ENCODE data around the gene CRYGD. TPM values are rescaled to one million over a fixed set of nuclear protein-coding genes. Genes with fewer than 3 reads are reported as not detected.

The CRYGD gene
- total RNA-seq, 1 donor from 2014 or later: not detected

GRCh38 chr2:208096080-208096479, 28.2 kb downstream of the CRYGD start:
- ATAC-seq (no peak), DNase-seq (no peak)
- intact Hi-C loops (cut with micrococcal nuclease): no loop called here

DNA sequence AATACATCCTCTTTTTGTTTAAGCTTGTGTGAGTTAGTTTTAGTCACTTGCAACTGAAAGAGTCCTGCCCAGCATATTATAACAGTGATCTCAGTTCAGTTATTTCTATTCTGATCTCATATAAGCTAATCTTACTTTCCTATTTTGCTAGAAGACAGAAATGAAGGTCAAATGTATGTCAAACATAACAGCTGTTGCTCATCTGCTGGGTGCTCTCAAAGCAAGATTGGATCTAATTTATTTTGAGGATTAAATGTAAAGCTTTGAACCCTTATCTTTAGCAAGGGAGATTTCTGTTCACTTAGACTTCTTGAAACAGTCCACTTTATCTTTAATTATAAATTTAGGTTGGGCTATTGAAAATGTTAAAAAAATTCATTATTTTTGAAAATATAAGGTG, 31.2 kb downstream of the CRYGD start:
- ATAC-seq (no peak), DNase-seq (no peak)
- intact Hi-C loops (cut with micrococcal nuclease): no loop called here

DNA sequence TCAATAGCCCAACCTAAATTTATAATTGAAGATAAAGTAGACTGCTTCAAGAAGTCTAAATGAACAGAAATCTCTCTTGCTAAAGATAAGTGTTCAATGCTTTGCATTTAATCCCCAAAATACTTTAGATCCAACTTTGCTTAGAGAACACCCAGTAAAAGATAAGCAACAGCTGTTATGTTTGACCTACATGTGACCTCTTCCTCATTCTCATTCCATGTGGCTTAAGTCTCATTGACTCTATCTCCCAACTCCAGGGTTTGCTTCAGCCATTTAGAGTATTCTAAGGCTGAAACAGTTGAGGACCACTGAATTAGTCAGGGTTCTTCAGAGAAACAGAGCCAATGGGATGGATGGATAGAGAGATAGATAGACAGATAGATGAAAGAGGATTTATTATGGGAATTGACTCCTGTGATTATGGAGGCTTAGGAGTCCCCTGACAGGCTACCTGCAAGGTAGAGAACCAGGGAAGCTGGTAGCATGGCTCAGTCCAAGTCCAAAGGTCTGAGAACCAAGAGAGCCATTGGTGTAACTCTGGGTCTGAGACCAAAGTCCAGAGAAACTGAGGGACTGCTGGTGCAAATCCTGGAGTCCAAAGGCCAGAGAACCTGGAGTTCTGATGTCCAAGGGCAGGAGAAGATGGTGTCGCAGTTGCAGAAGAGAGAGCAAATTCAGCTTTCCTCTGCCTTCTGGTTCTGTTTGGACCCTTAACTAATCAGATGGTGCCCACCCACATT, 32.1 kb downstream of the CRYGD start:
- ATAC-seq (no peak), DNase-seq (no peak)
- intact Hi-C loops (cut with micrococcal nuclease): no loop called here

DNA sequence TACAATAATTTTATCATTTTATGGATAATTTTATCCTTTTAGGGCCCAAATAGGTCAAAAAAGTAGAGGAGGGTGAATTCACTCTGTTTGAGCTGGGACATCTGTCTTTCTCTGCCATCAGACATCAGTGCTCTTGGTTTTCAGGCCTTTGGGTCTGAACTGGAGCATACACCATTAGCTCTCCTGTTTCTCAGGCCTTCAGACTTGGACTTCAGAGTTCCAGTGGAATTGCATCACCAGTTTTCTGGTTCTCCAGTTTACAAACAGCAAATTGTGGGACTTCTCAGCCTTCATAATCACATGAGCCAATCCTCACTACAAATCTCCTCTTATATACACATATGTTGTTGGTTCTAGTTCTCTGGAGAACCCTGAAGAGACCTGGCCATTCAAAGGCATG, 33.9 kb downstream of the CRYGD start:
- intact Hi-C loops (cut with micrococcal nuclease): no loop called here
- DNase-seq (no peak), ATAC-seq (no peak)

GRCh38 chr2:208086029-208086428, 38.3 kb downstream of the CRYGD start:
- ATAC-seq (no peak), DNase-seq (no peak)
- intact Hi-C loops (cut with micrococcal nuclease): no loop called here

DNA sequence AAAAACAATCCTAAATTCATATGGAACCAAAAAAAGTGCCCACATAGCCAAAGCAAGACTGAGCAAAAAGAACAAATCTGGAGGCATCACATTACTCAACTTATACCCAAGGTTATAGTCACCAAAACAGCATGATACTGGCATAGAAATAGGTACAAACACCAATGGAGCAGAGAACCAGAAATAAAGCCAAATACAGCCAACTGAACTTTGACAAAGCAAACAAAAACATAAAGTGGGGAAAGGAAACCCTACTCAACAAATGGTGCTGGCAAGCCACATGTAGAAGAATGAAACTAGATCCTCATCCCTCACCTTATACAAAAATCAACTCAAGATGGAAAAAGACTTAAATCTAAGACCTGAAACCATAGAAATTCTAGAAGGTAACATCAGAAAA, 40.5 kb downstream of the CRYGD start:
- ATAC-seq (no peak), DNase-seq (no peak)
- intact Hi-C loops (cut with micrococcal nuclease): no loop called here

GRCh38 chr2:208077276-208077675, 47.0 kb downstream of the CRYGD start:
- DNase-seq (no peak), ATAC-seq (no peak)
- intact Hi-C loops (cut with micrococcal nuclease): no loop called here

GRCh38 chr2:208074610-208075356, 49.5 kb downstream of the CRYGD start:
- intact Hi-C loops (cut with micrococcal nuclease): no loop called here
- ATAC-seq (peak; percentile 43), DNase-seq (no peak)

DNA sequence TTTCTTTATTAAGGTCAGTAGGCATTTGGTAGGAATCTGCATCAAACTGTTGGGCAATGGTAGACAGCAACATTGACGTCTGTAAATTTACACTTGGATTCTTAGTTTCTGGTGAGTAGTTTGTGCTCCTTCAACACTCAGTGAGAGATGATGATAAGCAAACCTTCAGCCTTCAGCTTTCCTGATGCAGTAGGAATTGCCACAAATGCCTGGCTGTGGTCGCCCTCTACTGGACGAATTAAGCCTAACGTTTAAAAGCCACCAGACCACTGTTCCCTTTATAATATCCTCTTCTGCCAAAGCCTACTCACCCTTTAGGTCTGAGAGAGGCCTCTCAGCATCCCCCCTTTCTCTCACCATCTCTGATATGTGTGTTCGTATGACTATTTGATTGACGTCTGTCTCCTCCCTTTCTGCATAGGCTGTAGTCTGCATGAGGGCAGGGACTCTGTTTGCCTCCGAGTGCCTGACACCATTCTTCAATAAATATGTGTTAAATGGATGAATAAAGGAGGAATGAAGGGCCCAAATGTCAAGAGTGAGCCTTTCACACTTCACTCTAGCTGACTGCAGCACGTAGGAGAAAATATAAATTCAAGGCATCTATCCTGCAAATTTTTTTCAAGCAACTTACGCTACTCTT, 52.0 kb downstream of the CRYGD start:
- intact Hi-C loops (cut with micrococcal nuclease): no loop called here
- peak; percentile 41 for DNase-seq
- ATAC-seq: peak; percentile 79

Other genes with a start within 250 kb of the CRYGD start
- 13.3 TPM for gene PLEKHM3, start 99.0 kb downstream of the CRYGD start, total RNA-seq
- not detected for gene CRYGC, start 5.3 kb upstream of the CRYGD start, total RNA-seq
- not detected for gene CRYGB, start 21.6 kb upstream of the CRYGD start, total RNA-seq
- gene CRYGA, start 39.1 kb upstream of the CRYGD start, total RNA-seq: not detected
- gene C2orf80, start 65.5 kb upstream of the CRYGD start, total RNA-seq: not detected
- 50.8 TPM for gene IDH1, start 130.5 kb upstream of the CRYGD start, total RNA-seq
- 16.1 TPM for gene PIKFYVE, start 141.7 kb upstream of the CRYGD start, total RNA-seq

Data from left ventricle myocardium superior (tissue), 1 donor.